Posterior cingulate gyrus (tissue), 11 donors: ENCODE data around the gene BDH2.
A peak's percentile ranks its signal among the peaks of the same experiment; 100 is the strongest.

Source experiments
- DNase-seq, 10 donors: peaks; one replicate each; pipeline versions ENCODE4 v3.0.0 to v3.0.0-alpha.2; 2020 to 2021; ENCODE audit warnings: mixed read lengths in 3 of 10
- intact Hi-C: fragments of 100-400 bp; cut with DNase I; formaldehyde crosslinking; loops from one replicate; pipeline ENCODE4 v1.15.1; 2023

The BDH2 gene

DNA sequence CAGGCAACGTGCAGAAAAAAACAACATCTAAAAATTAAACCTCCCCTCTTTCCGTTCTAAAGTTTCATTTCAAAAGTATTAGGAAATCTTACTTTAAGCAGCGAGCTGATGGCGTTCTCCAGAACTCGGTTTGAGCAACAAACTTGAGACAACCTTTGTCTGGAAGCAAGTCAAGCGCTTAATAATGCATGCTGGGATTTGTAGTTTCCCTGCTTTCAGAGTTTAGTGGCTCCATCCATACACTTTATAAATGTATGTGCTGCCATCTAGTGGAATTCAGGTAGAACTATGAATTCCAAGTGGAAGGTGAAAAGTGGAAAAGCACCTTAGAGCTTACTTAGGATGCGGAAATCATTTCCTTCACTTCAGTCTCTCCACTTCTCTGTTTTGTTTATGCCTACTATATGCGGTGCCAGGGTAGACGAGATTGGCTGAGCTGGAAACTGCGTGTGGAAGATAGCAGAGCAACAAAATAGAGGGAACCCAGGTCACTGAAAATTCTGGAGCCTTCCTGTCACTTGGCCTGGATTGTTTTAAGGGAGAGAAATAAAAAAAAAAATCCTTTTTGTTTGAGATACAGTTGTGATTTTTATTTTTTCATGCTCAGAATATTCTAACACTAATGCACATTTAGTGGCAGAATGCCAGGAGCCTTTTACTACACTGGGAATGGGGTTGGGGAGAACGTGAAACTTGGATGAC is at the start of gene BDH2:
BDH2 (minus strand) TSS at position 144 of the 702 bp plus-strand sequence. CDS start 3,580 bp downstream, outside the sequence.
- intact Hi-C loops = loop anchor here (5.0 to 10.0 kb wide), 2 partner anchors 55 to 273 kb away; partner anchors contain the start of gene UBE2D3
- peak in 2 of 10 donors; percentile 9 to 34 for DNase-seq

DNA sequence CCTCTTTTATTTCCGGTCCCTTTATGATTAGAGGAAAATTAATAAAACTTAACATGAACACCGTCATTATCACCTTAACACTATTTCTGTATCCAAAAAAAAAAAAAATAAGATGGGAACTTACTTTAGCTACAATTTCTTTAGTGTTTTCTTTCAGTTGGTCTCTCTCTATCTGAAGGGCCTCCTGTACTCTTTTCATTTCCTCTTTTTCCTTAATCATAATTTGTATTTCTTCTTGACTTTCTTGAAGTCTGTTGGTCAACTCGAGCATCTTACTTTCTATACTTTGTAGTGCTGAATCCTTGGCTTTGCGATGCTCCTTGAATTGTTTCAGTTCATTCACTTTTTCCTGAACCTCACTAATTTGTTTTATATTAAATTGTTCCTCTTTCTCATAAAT is 45.3 kb upstream of the BDH2 start:
- intact Hi-C loops = no loop called here
- no peak for DNase-seq

DNA sequence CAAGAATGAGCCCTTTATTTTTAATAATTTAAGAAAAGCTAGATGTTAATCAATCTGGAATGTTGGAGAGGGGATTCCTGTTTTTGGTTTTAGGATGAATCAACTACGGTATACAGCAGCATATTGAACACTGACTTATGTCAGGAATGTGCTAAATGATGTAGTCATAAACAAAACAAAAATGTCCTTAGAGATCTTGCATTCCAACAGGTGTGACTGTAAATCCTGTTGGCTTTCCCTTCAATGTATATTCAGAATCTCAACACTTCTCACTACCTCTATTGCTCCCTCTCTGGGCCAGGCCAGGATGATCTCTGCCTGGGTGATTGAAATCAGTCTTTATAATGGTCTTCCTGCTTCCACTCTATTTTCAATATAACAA is 37.8 kb upstream of the BDH2 start:
- intact Hi-C loops = no loop called here
- DNase-seq = no peak

DNA sequence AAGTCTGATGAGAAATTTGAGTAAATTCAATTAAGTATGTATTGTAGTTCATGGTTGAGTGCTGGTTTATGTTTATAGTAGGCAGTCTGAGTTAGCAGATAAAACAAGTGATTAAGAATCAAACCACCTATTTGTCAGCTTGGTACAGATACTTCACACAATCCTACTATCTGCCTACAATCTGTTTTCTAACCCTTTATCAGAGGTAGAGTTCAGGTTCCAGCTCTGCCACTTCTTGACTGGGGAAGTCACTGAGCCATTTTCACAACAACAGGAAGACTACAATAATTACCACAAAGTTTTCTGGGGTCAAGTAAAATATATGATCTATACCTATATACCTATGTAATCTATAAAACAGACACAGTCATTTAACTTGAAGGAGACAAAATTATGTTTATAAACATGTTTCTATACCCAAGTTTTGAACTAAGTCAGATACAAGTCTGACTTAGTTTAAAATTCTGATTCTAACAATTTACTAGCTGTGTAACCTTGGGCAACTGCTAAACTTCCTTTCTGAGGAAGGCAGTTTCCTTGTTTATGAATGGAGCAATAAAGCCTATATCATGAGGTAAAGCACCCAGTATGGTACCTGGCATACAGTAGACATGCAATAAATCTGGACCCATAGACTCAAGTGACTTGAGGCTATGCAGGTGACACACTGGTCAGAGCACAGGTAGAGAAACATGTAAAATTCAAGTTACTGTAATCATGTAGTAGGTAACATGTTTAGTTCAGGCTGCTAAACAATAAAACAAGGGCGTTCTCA is 37.2 kb upstream of the BDH2 start:
- intact Hi-C loops = no loop called here
- DNase-seq = no peak

DNA sequence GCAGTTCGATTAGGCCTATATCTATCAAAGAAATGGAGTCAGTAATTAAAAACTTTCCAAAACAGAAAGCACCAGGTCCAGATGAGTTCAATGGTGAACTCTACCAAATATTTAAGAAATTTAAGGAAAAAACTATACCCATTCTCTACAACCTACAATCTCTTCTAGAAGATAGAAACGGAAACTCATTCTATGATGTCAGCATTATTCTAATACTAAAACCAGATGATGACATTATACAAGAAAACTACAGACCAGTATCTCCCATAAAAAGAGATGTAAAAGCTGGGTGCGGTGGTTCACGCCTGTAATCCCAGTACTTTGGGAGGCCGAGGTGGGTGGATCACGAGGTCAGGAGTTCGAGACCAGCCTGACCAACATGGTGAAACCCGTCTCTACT is 29.5 kb upstream of the BDH2 start:
- DNase-seq = no peak
- intact Hi-C loops = no loop called here

DNA sequence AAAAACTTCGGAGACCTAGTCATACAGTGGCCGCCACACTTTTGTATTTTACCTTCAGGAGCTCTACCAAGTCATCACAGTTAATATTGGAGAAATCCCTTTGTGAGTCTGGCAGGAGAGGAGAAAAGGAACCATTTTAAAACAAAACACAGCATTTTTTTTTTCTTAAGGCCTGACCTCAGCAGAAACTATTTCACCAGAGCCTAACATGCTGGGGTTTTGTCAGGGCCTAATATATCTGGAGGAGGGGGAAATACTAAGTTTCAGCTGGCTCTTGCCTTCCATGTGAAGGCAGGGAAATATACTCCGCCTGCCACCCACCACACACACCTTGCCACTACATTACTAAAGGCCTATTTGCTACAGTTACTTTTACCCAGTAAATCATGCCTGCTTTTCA is 26.5 kb upstream of the BDH2 start:
- no peak for DNase-seq
- intact Hi-C loops = no loop called here

DNA sequence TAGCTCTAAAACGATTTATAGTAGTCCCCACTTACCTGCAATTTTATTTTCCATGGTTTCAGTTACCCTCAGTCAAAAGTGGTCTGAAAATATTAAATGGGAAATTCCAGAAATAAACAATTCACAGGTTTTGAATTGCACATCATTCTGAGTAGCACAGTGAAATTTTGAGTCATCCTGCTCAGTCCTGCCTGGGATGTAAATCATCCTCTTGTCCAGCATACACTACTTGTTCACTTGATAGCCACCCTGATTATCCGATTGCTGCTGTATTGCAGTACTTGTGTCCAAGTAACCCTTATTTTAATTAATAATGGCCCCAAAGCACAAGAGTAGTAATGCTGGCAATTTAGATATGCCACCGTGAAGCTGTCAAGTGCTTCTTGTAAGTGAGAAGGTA is 23.5 kb upstream of the BDH2 start:
- intact Hi-C loops = no loop called here
- no peak for DNase-seq

DNA sequence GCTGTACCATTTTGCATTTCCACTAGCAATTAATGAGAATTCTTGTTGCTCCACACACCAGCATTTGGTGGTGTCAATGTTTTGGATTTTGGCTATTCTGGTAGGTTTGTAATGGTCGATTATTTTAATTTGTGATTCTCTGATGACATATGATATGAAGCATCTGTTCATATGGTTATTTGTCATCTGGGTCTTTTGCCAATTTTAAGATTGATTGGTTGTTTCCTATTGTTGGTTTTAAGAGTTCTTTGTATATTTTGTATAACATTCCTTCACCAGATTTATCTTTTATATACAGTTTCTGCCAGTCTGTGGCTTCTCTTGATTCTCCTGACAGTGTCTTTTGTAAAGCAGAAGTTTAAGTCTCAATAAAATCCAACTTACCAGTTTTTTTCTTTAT is 18.5 kb upstream of the BDH2 start:
- DNase-seq = no peak
- intact Hi-C loops = no loop called here

DNA sequence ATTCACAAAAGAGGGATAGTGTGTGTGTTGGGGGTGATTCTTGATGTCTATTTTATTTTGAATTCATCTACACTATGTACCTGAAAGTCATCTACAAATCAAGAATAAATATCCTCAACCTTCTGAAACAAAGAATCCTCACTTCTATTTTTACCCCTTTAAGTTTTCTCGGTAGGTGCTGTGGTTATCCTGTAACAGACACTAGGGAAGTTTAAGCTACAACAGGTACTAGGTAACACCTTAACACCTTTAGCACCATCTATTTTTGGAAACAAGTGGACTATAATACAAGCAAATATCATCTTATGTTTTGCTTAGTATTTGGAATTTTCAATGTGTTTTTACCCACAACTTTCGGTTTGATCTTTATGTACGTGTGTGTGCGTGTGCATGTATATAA is 12.0 kb upstream of the BDH2 start:
- DNase-seq = no peak
- intact Hi-C loops = no loop called here

DNA sequence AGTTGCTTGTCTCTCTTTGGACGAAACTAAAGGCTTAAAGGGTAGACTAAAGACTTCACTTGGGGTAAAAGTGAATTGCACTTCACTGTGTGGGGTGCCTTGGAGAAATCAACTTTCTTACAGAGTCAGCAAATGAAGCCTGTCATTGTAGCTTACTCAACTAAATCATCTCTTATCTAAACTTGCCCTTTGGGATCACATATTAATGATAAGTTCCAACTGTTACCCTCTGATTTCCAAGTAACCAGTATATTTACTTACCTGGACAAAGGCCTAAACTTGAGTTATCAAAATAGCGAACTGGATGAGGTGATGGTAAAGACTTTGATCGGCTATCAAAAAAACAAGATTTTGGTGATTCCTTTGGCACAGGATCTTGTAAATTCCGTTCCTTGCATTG is 8.9 kb upstream of the BDH2 start:
- intact Hi-C loops = no loop called here
- no peak for DNase-seq

DNA sequence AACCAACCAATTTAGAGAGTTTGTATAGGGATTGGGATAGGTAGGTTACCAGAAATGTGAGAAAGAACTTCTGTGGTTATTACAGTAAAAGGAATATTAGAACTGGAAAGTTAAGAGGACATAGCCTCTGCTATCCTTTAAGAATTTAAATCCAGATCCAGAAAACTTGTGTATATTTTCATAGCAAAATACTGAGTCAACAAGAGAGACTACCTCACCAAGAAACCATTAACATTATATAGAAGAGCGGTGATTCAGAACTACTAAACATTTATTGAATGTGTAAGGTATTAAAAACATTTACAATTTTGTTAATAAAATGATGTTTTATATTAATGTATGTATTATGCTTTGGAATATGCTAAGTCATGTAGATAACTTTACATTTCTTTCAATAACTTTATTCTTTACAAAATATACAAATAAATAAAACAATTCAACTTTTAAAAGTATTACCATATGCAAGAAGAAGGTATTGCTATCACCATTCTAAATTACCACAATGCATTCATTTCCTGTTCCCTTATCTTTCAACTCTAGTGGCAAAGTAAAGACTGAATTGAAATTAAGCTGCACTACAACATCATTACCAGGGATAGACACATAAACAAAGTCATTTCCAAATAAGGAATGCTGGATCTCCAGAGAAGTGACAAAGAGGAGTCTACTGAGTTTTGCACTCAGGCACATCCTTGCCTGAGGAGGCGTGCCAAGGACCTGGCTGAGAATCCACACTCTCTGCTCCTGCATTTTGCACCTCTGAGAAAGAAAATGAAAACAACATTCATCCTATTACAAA is 6.1 kb upstream of the BDH2 start:
- intact Hi-C loops = no loop called here
- DNase-seq = no peak

DNA sequence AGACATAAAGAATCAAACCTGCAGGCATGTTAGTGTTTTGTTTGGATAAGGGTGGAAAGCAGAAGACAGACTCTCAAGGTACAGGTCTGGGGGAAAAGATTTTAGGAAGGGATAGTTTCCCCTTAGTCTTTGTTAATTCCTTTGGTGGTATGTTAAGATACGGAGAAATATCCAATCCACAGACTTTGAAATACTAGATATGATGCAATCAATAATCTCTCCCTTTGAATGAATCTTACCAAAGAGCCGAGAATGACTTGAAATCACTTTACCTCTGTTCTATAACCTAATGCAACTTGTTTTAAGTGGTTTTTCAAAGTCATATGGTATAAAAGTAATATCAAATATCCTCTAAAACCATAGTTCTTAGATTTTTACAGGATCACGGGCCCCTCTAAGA is 5.3 kb upstream of the BDH2 start:
- DNase-seq = no peak
- intact Hi-C loops = no loop called here

DNA sequence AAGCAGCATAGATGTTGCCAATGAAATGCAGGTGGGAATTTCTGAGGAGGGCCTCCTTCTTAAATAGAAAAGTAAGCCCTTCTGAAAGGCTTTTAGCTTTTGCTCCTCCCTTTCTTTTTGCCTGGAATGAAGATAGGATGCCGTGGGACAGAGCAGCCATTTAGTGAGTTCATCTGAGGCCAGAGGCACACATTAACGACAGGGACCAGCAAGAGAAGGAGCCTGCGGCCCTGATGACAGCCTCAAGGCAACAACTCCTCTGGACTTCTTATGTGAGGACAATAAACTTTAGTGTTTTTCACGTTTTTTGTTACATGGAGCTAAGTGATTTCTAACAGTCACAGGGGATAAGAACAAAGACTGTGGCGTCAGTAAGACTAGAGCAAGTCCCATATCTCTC is 1.1 kb upstream of the BDH2 start:
- no peak for DNase-seq
- intact Hi-C loops = no loop called here

DNA sequence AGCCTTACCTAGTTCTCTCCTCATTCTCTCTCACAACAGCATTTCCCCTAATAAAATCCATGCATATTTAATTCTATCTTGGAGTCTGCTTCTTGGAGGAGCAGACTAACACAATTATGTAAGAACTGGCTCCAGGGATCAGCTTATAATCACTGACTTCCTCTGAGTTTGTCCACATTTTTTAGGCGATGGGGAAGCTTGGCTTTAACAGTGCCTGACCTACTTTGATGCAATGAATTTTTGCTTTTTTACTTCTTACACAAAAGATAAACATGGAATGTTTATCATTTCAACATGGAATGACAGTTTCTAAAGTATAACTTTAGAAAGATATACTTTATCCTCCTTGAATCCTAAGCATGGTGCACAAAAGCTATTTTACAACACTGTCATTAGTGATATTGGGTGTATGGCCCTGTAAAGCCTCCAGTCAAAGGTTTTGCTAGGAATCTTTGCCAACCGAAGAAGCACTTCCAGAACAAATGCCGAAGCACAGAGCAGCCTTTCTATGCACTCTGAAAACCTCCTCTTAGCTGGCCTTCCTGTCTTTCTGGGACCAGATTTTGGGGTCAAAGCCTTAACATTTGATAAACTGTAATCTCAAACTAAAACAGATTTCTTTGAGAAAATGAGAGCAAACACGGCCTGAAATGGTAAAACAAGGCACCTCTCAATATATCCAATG is 736 bp downstream of the BDH2 start:
- DNase-seq = no peak
- intact Hi-C loops = loop anchor here (5.0 to 10.0 kb wide), 2 partner anchors 54 to 272 kb away; partner anchors contain the start of gene UBE2D3

DNA sequence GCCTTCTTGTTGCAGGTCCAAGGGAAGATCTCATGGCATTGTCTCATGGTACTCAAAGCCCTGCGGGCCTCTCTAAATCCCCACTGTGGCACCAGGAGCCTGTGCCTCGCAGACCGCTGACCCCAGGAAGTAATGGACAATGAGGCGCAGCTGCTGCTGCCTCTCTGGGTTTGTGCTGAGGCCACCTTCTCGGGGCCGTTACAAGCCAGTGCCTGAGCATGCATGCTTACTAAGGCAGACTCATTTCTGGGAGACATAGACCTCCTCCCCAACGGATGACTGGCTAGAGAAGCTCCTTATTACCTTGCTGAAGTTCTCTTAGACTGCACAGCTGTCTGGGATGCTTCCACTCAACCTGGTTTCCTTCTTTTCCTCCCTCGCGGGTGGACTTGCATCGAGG is 1.3 kb downstream of the BDH2 start:
- no peak for DNase-seq

DNA sequence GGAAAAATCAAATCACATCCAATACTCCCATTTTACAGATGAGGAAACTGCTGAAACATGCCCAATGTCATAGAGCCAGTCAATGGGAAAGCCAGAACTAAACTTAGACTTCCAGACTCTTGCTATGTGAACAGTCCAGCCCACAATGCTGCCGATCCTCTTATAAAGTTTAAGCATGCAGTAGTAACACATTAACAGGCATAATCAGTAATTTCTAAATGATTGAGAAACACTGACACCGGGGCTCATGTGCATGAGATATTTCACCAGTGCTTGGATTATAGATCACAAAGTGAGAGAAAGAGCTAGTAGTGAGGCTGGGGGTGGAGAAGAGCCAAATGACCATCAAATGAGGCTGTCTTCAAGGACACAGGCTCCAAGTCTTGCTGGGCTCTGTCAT is 2.5 kb downstream of the BDH2 start:
- no peak for DNase-seq
- intact Hi-C loops = loop anchor here (5.0 to 10.0 kb wide), 2 partner anchors 52 to 270 kb away; partner anchors contain the start of gene UBE2D3

More for the DNA sequence above, 1.3 kb downstream of the BDH2 start:
- intact Hi-C loops = loop anchor here (5.0 to 10.0 kb wide), 2 partner anchors 54 to 271 kb away; partner anchors contain the start of gene UBE2D3

DNA sequence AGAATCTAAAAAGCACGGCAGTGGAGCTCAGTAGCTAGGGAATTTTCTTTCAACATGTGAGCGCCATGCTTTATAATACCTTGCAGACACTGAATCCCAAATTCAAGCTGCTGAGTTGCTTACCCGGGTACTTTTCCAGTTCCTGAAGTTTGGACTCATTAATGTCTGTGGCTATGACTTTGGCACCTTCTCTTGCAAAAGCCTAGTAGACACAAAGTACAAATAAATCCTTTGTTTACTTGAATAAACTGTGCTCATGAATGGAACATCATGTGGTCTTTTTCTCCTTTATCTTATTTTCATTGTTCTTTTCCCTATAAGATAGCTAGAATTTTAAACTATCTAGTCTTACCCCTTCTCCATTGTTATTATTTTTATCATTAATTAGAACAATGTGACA is 4.6 kb downstream of the BDH2 start:
- intact Hi-C loops = loop anchor here (5.0 to 10.0 kb wide), 2 partner anchors 50 to 268 kb away; partner anchors contain the start of gene UBE2D3
- no peak for DNase-seq

DNA sequence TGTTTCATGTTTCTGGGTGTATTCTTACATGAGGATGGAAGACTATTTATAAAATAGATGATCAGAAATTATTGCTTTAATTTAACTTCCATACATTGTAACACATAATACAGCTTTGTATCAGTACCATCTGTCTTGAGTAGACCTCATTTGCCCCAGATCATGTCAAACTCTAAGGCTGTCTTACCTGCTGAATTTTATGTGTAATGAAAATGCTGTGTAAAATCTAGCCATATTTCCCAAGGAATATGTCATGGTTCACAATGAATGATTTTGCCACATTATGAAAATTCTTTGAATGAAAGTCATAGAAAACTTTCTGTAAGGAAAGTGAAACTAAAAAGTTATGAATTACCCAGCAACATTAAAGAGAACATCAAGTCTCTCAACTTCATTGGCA is 7.4 kb downstream of the BDH2 start:
- no peak for DNase-seq
- intact Hi-C loops = loop anchor here (5.0 to 10.0 kb wide), 4 partner anchors 47 to 660 kb away; no protein-coding TSS in a partner anchor

DNA sequence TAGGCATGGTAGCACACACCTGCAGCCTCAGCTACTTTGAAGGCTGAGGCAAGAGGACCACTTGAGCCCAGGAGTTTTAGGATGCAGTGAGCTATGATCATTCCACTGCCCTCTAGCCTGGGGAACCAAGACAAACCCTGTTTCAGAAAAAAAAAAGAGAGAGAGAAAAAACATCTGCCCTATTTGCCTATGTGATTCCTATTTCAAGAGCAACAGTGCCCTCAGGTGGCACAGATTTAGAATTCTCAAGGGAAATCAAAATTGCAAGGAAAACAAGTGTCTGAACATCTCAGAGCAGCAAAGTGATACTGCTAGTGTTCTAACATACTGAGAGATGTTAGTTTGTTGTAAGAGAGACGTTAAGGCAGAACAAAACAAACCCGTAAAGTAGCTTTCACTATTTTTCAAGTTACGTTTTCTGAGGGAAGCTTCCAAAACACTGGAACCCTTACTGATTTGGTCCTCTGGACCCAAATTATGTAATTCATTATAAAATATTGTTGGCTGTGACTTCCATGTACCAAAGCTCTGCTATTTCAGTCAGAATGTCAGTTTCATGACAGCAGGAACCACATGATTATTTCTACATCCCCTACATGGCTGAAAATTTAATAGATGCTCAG is 7.9 kb downstream of the BDH2 start:
- DNase-seq = peak in 3 of 10 donors; percentile 12 to 54 (median 20)
- intact Hi-C loops = loop anchor here (5.0 to 10.0 kb wide), 4 partner anchors 47 to 659 kb away; no protein-coding TSS in a partner anchor

DNA sequence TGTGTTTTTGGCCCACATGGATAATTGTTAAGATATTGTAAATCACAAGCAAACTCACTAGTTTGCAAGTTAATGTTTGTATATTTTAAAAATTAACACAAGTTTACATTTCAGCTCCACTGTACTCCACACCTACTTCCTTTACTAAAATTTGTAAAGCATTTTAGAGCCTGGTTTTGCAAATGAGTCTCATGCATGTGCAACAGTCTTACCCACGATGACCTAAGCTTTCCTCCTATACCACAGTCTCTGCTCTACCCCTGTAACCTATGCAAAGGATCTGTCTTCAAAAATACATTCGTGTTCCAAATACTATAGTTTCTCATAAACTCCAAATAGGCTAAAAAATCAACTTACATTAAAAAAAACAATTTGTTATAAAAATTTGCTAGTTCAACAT is 10.2 kb downstream of the BDH2 start:
- no peak for DNase-seq
- intact Hi-C loops = no loop called here
